T-helper 1 cell treated with Interleukin-12 subunit alpha and Interleukin-12 subunit beta and Interleukin-4 antibody, amounts not matched to agents 30 ng/mL and 1 ng/mL, for 36 hours (primary cell): ENCODE results near the gene HNF1B. TPM values are rescaled to one million over a fixed set of nuclear protein-coding genes. Genes with fewer than 3 reads are reported as not detected.

Source experiments
- total RNA-seq: library from RNA; stranded (reverse); gene quantifications from 2 replicates; pipeline ENCODE4 v1.2.3, GENCODE V29; 2022

HNF1B gene
- total RNA-seq, 1 donor from 2014 or later, result 1.8 TPM

Other genes starting within 250 kb of the HNF1B start
- gene SYNRG, start 135.6 kb downstream of the HNF1B start, total RNA-seq, result 127 and 131 TPM in 2 replicates
- gene DDX52, start 101.6 kb downstream of the HNF1B start, total RNA-seq, result 34.7 and 39.2 TPM in 2 replicates
- gene TBC1D3K, start 179.4 kb upstream of the HNF1B start, total RNA-seq, result not detected in 2 replicates
- gene TBC1D3L, start 244.0 kb upstream of the HNF1B start, total RNA-seq, result 19.9 and 22.2 TPM in 2 replicates